ENCODE results near the gene TIPRL.

GRCh38 chr1:168151935-168152334 is 26.8 kb upstream of the TIPRL start:
- TF ChIP-seq POLR2A (IDR thresholded peaks at IDR 0.05; ENCODE audit: low read depth, low read length): no peak
- TF ChIP-seq POLR2AphosphoS5 (IDR thresholded peaks at IDR 0.05; ENCODE audit: low read depth, low read length): no peak
